Measurements from ENCODE around the gene HTR3C.

HTR3C gene

GRCh38 chr3:184042617-184043016, 10.2 kb upstream of the HTR3C start:
- no peak for DNase-seq
- no peaks in the 10 kb centered on the region for H3K4me1 ChIP-seq (ENCODE audit: control insufficient read depth, insufficient read depth, low read depth, low read length)
- H2BK12ac ChIP-seq (ENCODE audit: low read length in 2 of 2): no peak overlapping the region
- no peak overlapping the region for H3K4me3 ChIP-seq (ENCODE audit: insufficient read depth in 1 of 2, low read depth in 1 of 2, low read length in 2 of 2)
- no peak overlapping the region for H3K14ac ChIP-seq (ENCODE audit: low read length in 2 of 2)
- no peak overlapping the region for H2AK5ac ChIP-seq (ENCODE audit: low read length, severe bottlenecking)
- no peak overlapping the region for H3K9ac ChIP-seq (ENCODE audit: low read length)
- H3K23ac ChIP-seq (ENCODE audit: low read length in 2 of 2): no peak overlapping the region
- H3K4ac ChIP-seq (ENCODE audit: low read depth in 1 of 2, low read length in 2 of 2): no peak overlapping the region
- 88% methylated on average over 1 of the region's 1 CpG for WGBS
- H3K18ac ChIP-seq (ENCODE audit: low read depth in 1 of 2, low read length in 2 of 2): no peak overlapping the region
- no peak overlapping the region for H3K4me2 ChIP-seq (ENCODE audit: low read length, poor library complexity, severe bottlenecking)
- no peak overlapping the region for H2BK5ac ChIP-seq (ENCODE audit: low read depth, low read length, poor library complexity, severe bottlenecking)
- no peak overlapping the region for H3K27ac ChIP-seq (ENCODE audit: low read length, poor library complexity, severe bottlenecking)
- no peak overlapping the region for H4K8ac ChIP-seq (ENCODE audit: low read length)
- no peaks in the 10 kb centered on the region for H3K36me3 ChIP-seq (ENCODE audit: control insufficient read depth in 1 of 2, insufficient read depth in 2 of 2, low read depth in 1 of 2, low read length in 2 of 2)
- peaks cover 5 to 16% of the 10 kb centered on the region in 2 experiments for H3K27me3 ChIP-seq (ENCODE audit: control insufficient read depth in 1 of 2, insufficient read depth in 1 of 2, low read length in 2 of 2)
- H2BK15ac ChIP-seq (ENCODE audit: low read depth, poor library complexity, severe bottlenecking): no peak overlapping the region
- H3K9me3 ChIP-seq (ENCODE audit: control insufficient read depth, low read length): no peaks in the 10 kb centered on the region
- H2AFZ ChIP-seq (ENCODE audit: low read depth, low read length): no peak overlapping the region
- no peaks in the 10 kb centered on the region for H3K79me1 ChIP-seq (replicated peaks; ENCODE audit: low read length, poor library complexity, severe bottlenecking)
- no peak overlapping the region for H2BK120ac ChIP-seq (ENCODE audit: low read depth, low read length)
- H4K91ac ChIP-seq (ENCODE audit: low read length): no peak overlapping the region

DNA sequence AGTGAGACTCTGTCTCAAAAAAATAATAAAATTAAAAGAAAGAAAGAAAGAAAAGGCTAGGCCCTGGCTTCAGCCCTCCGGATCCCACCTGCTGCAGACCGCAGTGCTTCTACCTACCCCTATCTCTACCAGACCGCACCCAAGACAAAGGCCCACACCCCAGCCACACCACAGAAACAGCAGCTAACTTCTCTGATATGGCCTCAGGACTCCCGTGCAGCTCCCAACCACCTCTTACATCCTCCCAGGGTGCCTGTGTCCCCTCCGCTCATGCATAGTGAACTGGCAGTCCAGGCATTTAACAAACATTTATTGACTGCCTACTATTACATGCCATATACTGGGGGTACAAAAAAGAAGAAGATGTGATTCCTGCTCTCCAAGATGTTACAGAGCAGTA, 6.9 kb upstream of the HTR3C start:
- WGBS: 94% methylated on average over 4 of the region's 5 CpGs
- no peak for DNase-seq
- H2AK5ac ChIP-seq (ENCODE audit: low read length, severe bottlenecking): no peak overlapping the region

DNA sequence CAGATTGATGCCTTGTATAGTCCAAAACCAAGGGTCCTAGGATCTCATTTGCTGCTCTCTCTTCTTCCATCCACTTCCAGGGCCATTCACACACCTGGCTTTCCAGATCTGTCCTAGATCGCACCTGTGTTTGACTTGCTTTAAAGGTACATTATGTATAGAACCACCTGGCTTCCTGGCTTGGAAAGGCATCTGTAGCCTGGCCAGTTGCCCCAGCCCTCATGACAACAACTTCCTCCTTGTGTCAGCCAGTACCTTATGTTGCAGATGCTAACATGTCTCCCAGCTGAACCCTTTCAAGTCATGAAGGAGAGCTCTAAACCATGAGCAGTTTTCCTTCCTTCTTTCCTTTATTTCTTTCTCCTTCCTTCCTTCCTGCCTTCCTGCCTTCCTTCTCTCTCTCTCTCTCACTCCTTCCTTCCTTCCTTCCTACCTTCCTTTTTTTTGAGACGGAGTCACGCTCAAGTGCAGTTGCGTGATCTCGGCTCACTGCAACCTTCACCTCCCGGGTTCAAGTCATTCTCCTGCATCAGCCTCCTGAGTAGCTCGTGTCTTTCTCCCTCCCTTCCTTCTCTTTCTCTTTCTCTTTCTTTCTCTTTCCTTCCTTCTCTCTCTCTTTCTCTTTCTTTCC, 2.5 kb upstream of the HTR3C start:
- Histone ChIP-seq H2BK12ac (ENCODE audit: low read length in 2 of 2) (no peak overlapping the region), H2BK5ac (ENCODE audit: low read depth, low read length, poor library complexity, severe bottlenecking) (no peak overlapping the region), H3K36me3 (ENCODE audit: control insufficient read depth in 1 of 2, insufficient read depth in 2 of 2, low read depth in 1 of 2, low read length in 2 of 2) (no peaks in the 10 kb centered on the region), H4K91ac (ENCODE audit: low read length) (no peak overlapping the region), H3K14ac (ENCODE audit: low read length in 2 of 2) (no peak overlapping the region), H3K4me3 (ENCODE audit: insufficient read depth in 1 of 2, low read depth in 1 of 2, low read length in 2 of 2) (no peak overlapping the region), H3K27ac (ENCODE audit: low read length, poor library complexity, severe bottlenecking) (no peak overlapping the region), H3K79me1 (replicated peaks; ENCODE audit: low read length, poor library complexity, severe bottlenecking) (no peaks in the 10 kb centered on the region), H2BK15ac (ENCODE audit: low read depth, poor library complexity, severe bottlenecking) (no peak overlapping the region), H3K4ac (ENCODE audit: low read depth in 1 of 2, low read length in 2 of 2) (no peak overlapping the region), H2BK120ac (ENCODE audit: low read depth, low read length) (no peak overlapping the region), H3K9ac (ENCODE audit: low read length) (no peak overlapping the region), H3K4me2 (ENCODE audit: low read length, poor library complexity, severe bottlenecking) (no peak overlapping the region), H3K18ac (ENCODE audit: low read depth in 1 of 2, low read length in 2 of 2) (no peak overlapping the region), H3K9me3 (ENCODE audit: control insufficient read depth, low read length) (no peaks in the 10 kb centered on the region), H4K8ac (ENCODE audit: low read length) (no peak overlapping the region), H3K4me1 (ENCODE audit: control insufficient read depth, insufficient read depth, low read depth, low read length) (no peaks in the 10 kb centered on the region), H3K23ac (ENCODE audit: low read length in 2 of 2) (no peak overlapping the region), H2AFZ (ENCODE audit: low read depth, low read length) (no peak overlapping the region), H3K27me3 (ENCODE audit: control insufficient read depth in 1 of 2, insufficient read depth in 1 of 2, low read length in 2 of 2) (peaks cover 25 to 32% of the 10 kb centered on the region in 2 experiments), H2AK5ac (ENCODE audit: low read length, severe bottlenecking) (no peak overlapping the region)
- 92% methylated on average over 7 of the region's 7 CpGs for WGBS
- no peak for DNase-seq

More for the DNA sequence above, 6.9 kb upstream of the HTR3C start:
- Histone ChIP-seq H2BK5ac (ENCODE audit: low read depth, low read length, poor library complexity, severe bottlenecking) (no peak overlapping the region), H3K9me3 (ENCODE audit: control insufficient read depth, low read length) (no peaks in the 10 kb centered on the region), H3K23ac (ENCODE audit: low read length in 2 of 2) (no peak overlapping the region), H3K4me2 (ENCODE audit: low read length, poor library complexity, severe bottlenecking) (no peak overlapping the region), H2BK12ac (ENCODE audit: low read length in 2 of 2) (no peak overlapping the region), H3K4ac (ENCODE audit: low read depth in 1 of 2, low read length in 2 of 2) (no peak overlapping the region), H2AFZ (ENCODE audit: low read depth, low read length) (no peak overlapping the region), H2BK120ac (ENCODE audit: low read depth, low read length) (no peak overlapping the region), H3K27ac (ENCODE audit: low read length, poor library complexity, severe bottlenecking) (no peak overlapping the region), H3K9ac (ENCODE audit: low read length) (no peak overlapping the region), H3K14ac (ENCODE audit: low read length in 2 of 2) (no peak overlapping the region), H3K4me1 (ENCODE audit: control insufficient read depth, insufficient read depth, low read depth, low read length) (no peaks in the 10 kb centered on the region), H3K79me1 (replicated peaks; ENCODE audit: low read length, poor library complexity, severe bottlenecking) (no peaks in the 10 kb centered on the region), H4K8ac (ENCODE audit: low read length) (no peak overlapping the region), H3K36me3 (ENCODE audit: control insufficient read depth in 1 of 2, insufficient read depth in 2 of 2, low read depth in 1 of 2, low read length in 2 of 2) (no peaks in the 10 kb centered on the region), H2BK15ac (ENCODE audit: low read depth, poor library complexity, severe bottlenecking) (no peak overlapping the region), H3K18ac (ENCODE audit: low read depth in 1 of 2, low read length in 2 of 2) (no peak overlapping the region), H3K27me3 (ENCODE audit: control insufficient read depth in 1 of 2, insufficient read depth in 1 of 2, low read length in 2 of 2) (peaks cover 13 to 20% of the 10 kb centered on the region in 2 experiments), H3K4me3 (ENCODE audit: insufficient read depth in 1 of 2, low read depth in 1 of 2, low read length in 2 of 2) (no peak overlapping the region), H4K91ac (ENCODE audit: low read length) (no peak overlapping the region)

- H3K4ac ChIP-seq (ENCODE audit: low read depth in 1 of 2, low read length in 2 of 2): no peak overlapping the region
- no peak overlapping the region for H2BK120ac ChIP-seq (ENCODE audit: low read depth, low read length)
- H2AFZ ChIP-seq (ENCODE audit: low read depth, low read length): no peak overlapping the region
- no peak overlapping the region for H2AK5ac ChIP-seq (ENCODE audit: low read length, severe bottlenecking)
- no peak overlapping the region for H3K9ac ChIP-seq (ENCODE audit: low read length)
- H3K9me3 ChIP-seq (ENCODE audit: control insufficient read depth, low read length): no peaks in the 10 kb centered on the region
- H3K14ac ChIP-seq (ENCODE audit: low read length in 2 of 2): peak overlapping the region in 1 of 2 experiments; percentile 41
- 75% methylated on average over 9 of the region's 9 CpGs for WGBS
- no peak overlapping the region for H2BK15ac ChIP-seq (ENCODE audit: low read depth, poor library complexity, severe bottlenecking)
- H3K79me1 ChIP-seq (replicated peaks; ENCODE audit: low read length, poor library complexity, severe bottlenecking): no peaks in the 10 kb centered on the region
- DNase-seq: no peak
- H2BK12ac ChIP-seq (ENCODE audit: low read length in 2 of 2): no peak overlapping the region
- no peak overlapping the region for H3K23ac ChIP-seq (ENCODE audit: low read length in 2 of 2)
- no peak overlapping the region for H3K4me2 ChIP-seq (ENCODE audit: low read length, poor library complexity, severe bottlenecking)
- H3K27me3 ChIP-seq (ENCODE audit: control insufficient read depth in 1 of 2, insufficient read depth in 1 of 2, low read length in 2 of 2): peaks cover 29 to 35% of the 10 kb centered on the region in 2 experiments
- H3K18ac ChIP-seq (ENCODE audit: low read depth in 1 of 2, low read length in 2 of 2): no peak overlapping the region
- no peak overlapping the region for H3K4me3 ChIP-seq (ENCODE audit: insufficient read depth in 1 of 2, low read depth in 1 of 2, low read length in 2 of 2)
- H3K36me3 ChIP-seq (ENCODE audit: control insufficient read depth in 1 of 2, insufficient read depth in 2 of 2, low read depth in 1 of 2, low read length in 2 of 2): no peaks in the 10 kb centered on the region
- no peak overlapping the region for H3K27ac ChIP-seq (ENCODE audit: low read length, poor library complexity, severe bottlenecking)
- no peak overlapping the region for H2BK5ac ChIP-seq (ENCODE audit: low read depth, low read length, poor library complexity, severe bottlenecking)
- H3K4me1 ChIP-seq (ENCODE audit: control insufficient read depth, insufficient read depth, low read depth, low read length): no peaks in the 10 kb centered on the region
- no peak overlapping the region for H4K91ac ChIP-seq (ENCODE audit: low read length)
- H4K8ac ChIP-seq (ENCODE audit: low read length): no peak overlapping the region
Observed at GRCh38 chr3:184058029-184058428, 5.2 kb downstream of the HTR3C start.

Data from mesenchymal stem cell (in vitro differentiated cells and primary cell).